Measurements from ENCODE around the gene ABCD2. TPM values are rescaled to one million over a fixed set of nuclear protein-coding genes. Genes with fewer than 3 reads are reported as not detected.

ABCD2 gene
- total RNA-seq, 2 experiments from 2014 or later: 1.6 to 2.2 TPM

DNA sequence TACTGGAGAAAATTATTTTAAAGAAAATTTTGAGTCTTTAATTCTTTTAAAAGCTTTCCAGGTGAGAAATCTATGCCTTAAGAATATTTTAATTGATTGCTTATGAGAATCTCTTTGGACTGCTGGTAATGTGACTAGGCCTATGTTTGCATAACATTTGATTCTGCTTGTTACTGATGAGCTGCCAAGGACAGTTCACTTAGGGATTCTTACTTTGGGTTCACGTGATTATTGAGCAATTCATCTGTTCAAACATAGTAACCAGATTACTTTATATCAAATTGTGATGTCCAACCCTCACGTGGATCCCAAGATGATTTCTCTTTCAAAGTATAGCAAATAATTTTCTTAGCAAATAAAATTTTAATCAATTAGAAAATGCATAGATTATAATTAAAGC lies 27.4 kb upstream of the ABCD2 start:
- TF ChIP-seq, protein P1, sequence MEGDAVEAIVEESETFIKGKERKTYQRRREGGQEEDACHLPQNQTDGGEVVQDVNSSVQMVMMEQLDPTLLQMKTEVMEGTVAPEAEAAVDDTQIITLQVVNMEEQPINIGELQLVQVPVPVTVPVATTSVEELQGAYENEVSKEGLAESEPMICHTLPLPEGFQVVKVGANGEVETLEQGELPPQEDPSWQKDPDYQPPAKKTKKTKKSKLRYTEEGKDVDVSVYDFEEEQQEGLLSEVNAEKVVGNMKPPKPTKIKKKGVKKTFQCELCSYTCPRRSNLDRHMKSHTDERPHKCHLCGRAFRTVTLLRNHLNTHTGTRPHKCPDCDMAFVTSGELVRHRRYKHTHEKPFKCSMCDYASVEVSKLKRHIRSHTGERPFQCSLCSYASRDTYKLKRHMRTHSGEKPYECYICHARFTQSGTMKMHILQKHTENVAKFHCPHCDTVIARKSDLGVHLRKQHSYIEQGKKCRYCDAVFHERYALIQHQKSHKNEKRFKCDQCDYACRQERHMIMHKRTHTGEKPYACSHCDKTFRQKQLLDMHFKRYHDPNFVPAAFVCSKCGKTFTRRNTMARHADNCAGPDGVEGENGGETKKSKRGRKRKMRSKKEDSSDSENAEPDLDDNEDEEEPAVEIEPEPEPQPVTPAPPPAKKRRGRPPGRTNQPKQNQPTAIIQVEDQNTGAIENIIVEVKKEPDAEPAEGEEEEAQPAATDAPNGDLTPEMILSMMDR (IDR thresholded peaks at IDR 0.05): no peak
- no peaks in the 10 kb centered on the region for H3K9me3 ChIP-seq (ENCODE audit: control insufficient read depth in 1 of 2, insufficient read depth in 1 of 2, low read length in 2 of 2)
- no peaks in the 10 kb centered on the region for H3K27me3 ChIP-seq (ENCODE audit: control insufficient read depth in 1 of 2, insufficient read depth in 2 of 2, low read length in 2 of 2)
- intact Hi-C loops (cut with DNase I, micrococcal nuclease): no loop called here
- H3K4me3 Mint-ChIP-seq: no peak overlapping the region
- ChIA-PET CTCF (no interaction called here), POLR2A (interaction anchor here (1.2 kb wide), 1 partner anchor 28 kb away, joined by 3 read pairs; the partner anchor contains the start of gene ABCD2)
- no peaks in the 10 kb centered on the region for H3K36me3 ChIP-seq (ENCODE audit: insufficient read depth, low read length)
- no peak overlapping the region for H3K4me3 ChIP-seq (ENCODE audit: low read length)
- H3K27ac Mint-ChIP-seq: no peak overlapping the region
- no peak for ATAC-seq (ENCODE audit: poor library complexity)
- H3K27me3 Mint-ChIP-seq: no peaks in the 10 kb centered on the region
- H3K36me3 Mint-ChIP-seq (ENCODE audit: low read depth): no peaks in the 10 kb centered on the region
- no peaks in the 10 kb centered on the region for H3K4me1 ChIP-seq (ENCODE audit: insufficient read depth, low read length)
- H3K27ac ChIP-seq (ENCODE audit: low read depth in 1 of 2, low read length in 2 of 2): no peak overlapping the region
- H3K4me1 Mint-ChIP-seq (ENCODE audit: low read depth): peaks cover 6% of the 10 kb centered on the region
- no peak for DNase-seq
- no peaks in the 10 kb centered on the region for H3K9me3 Mint-ChIP-seq

- Mint-ChIP-seq H3K4me1 (ENCODE audit: low read depth) (peaks cover 6% of the 10 kb centered on the region), H3K36me3 (ENCODE audit: low read depth) (no peaks in the 10 kb centered on the region), H3K27ac (no peak overlapping the region), H3K9me3 (no peaks in the 10 kb centered on the region), H3K4me3 (no peak overlapping the region), H3K27me3 (no peaks in the 10 kb centered on the region)
- TF ChIP-seq, protein P1 (IDR thresholded peaks at IDR 0.05): no peak
- DNase-seq (no peak), ATAC-seq (ENCODE audit: poor library complexity) (no peak)
- no peaks in the 10 kb centered on the region for H3K4me1 ChIP-seq (ENCODE audit: insufficient read depth, low read length)
- intact Hi-C loops (cut with DNase I, micrococcal nuclease): no loop called here
- no peaks in the 10 kb centered on the region for H3K36me3 ChIP-seq (ENCODE audit: insufficient read depth, low read length)
- ChIA-PET POLR2A (no interaction called here), CTCF (no interaction called here)
- H3K27me3 ChIP-seq (ENCODE audit: control insufficient read depth in 1 of 2, insufficient read depth in 2 of 2, low read length in 2 of 2): no peaks in the 10 kb centered on the region
- no peak overlapping the region for H3K4me3 ChIP-seq (ENCODE audit: low read length)
- no peaks in the 10 kb centered on the region for H3K9me3 ChIP-seq (ENCODE audit: control insufficient read depth in 1 of 2, insufficient read depth in 1 of 2, low read length in 2 of 2)
- H3K27ac ChIP-seq (ENCODE audit: low read depth in 1 of 2, low read length in 2 of 2): no peak overlapping the region
Measured at GRCh38 chr12:39643052-39643451, 23.4 kb upstream of the ABCD2 start.

DNA sequence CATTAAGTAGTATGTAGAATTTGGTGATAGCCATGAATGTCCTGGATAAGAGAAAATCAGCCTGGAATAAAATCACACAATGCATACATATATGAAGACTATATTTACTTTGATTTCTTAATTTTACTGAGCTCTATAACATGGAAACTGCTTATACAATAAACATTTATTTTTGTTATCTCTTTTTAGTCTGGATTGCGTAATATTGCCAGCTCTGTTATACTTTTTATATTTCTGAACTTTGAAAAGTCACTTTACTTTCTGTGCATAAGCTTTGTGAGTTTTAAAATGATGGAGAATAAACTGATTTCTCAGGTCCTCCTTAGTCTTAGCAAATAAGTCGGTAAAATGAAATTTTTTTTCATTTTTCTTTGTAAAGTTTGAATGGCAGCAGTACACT lies 19.2 kb upstream of the ABCD2 start:
- no peak for DNase-seq
- H3K27me3 ChIP-seq (ENCODE audit: control insufficient read depth in 1 of 2, insufficient read depth in 2 of 2, low read length in 2 of 2): no peaks in the 10 kb centered on the region
- no peak for ATAC-seq (ENCODE audit: poor library complexity)
- no peak overlapping the region for H3K27ac ChIP-seq (ENCODE audit: low read depth in 1 of 2, low read length in 2 of 2)
- Mint-ChIP-seq H3K27ac (no peak overlapping the region), H3K4me3 (no peak overlapping the region), H3K4me1 (ENCODE audit: low read depth) (no peaks in the 10 kb centered on the region), H3K27me3 (no peaks in the 10 kb centered on the region), H3K36me3 (ENCODE audit: low read depth) (no peaks in the 10 kb centered on the region), H3K9me3 (peaks cover 2% of the 10 kb centered on the region)
- no peak overlapping the region for H3K4me3 ChIP-seq (ENCODE audit: low read length)
- TF ChIP-seq, protein P1 (IDR thresholded peaks at IDR 0.05): no peak
- POLR2A ChIA-PET: no interaction called here
- intact Hi-C loops (cut with DNase I, micrococcal nuclease): no loop called here
- CTCF ChIA-PET: no interaction called here
- H3K9me3 ChIP-seq (ENCODE audit: control insufficient read depth in 1 of 2, insufficient read depth in 1 of 2, low read length in 2 of 2): no peaks in the 10 kb centered on the region
- no peaks in the 10 kb centered on the region for H3K36me3 ChIP-seq (ENCODE audit: insufficient read depth, low read length)
- no peaks in the 10 kb centered on the region for H3K4me1 ChIP-seq (ENCODE audit: insufficient read depth, low read length)

Measured in CD4-positive, alpha-beta T cell (primary cell).